Mesothelial cell of epicardium (in vitro differentiated cells): ENCODE data around the gene CDH4. TPM values are rescaled to one million over a fixed set of nuclear protein-coding genes. Genes with fewer than 3 reads are reported as not detected.

Experiments
- DNase-seq, 2 experiments: peaks; one replicate each; pipeline ENCODE4 v3.0.0; 2021; ENCODE audit warnings: low spot score in 2 of 2; ENCODE audit not compliant: unreplicated experiment in 2 of 2
- H3K27ac Mint-ChIP-seq: 2 replicates; pipeline ENCODE4 v1.8.0; 2021; ENCODE audit warnings: mixed read lengths
- H3K27me3 Mint-ChIP-seq: 2 replicates; pipeline ENCODE4 v1.8.0; 2021; ENCODE audit warnings: low read depth, mixed read lengths
- H3K36me3 Mint-ChIP-seq: 2 replicates; pipeline ENCODE4 v1.8.0; 2021; ENCODE audit warnings: mixed read lengths
- H3K4me1 Mint-ChIP-seq: 2 replicates; pipeline ENCODE4 v1.8.0; 2021; ENCODE audit warnings: mixed read lengths
- H3K4me3 Mint-ChIP-seq: 2 replicates; pipeline ENCODE4 v1.8.0; 2021; ENCODE audit warnings: mild to moderate bottlenecking, moderate library complexity, mixed read lengths
- H3K9me3 Mint-ChIP-seq: 2 replicates; pipeline ENCODE4 v1.8.0; 2021; ENCODE audit warnings: mixed read lengths
- CTCF ChIP-seq: fragments of 200-600 bp; sonication (generic); IDR thresholded peaks from one replicate; pipeline ENCODE4 v1.5.0; 2021; ENCODE audit warnings: antibody characterized with exemption; ENCODE audit not compliant: unreplicated experiment
- total RNA-seq: library from RNA; stranded (reverse); gene quantifications from 3 replicates; pipeline ENCODE4 v1.2.1, GENCODE V29; 2021

CDH4 gene
- total RNA-seq, 1 donor from 2014 or later = 1.1 TPM

- Mint-ChIP-seq H3K9me3 (no peaks in the 10 kb centered on the region), H3K27me3 (peaks cover 22% of the 10 kb centered on the region), H3K27ac (no peak overlapping the region), H3K36me3 (no peaks in the 10 kb centered on the region), H3K4me1 (no peaks in the 10 kb centered on the region), H3K4me3 (no peak overlapping the region)
- DNase-seq = no peak
- TF ChIP-seq CTCF = no peak
These were observed 667.2 kb downstream of the CDH4 start for GRCh38 chr20:61919239-61919638.

- no peak for DNase-seq
- peaks cover 19% of the 10 kb centered on the region for H3K27me3 Mint-ChIP-seq
- no peak overlapping the region for H3K4me3 Mint-ChIP-seq
- H3K4me1 Mint-ChIP-seq = no peaks in the 10 kb centered on the region
- H3K27ac Mint-ChIP-seq = no peak overlapping the region
- H3K9me3 Mint-ChIP-seq = no peaks in the 10 kb centered on the region
- TF ChIP-seq CTCF = no peak
- no peaks in the 10 kb centered on the region for H3K36me3 Mint-ChIP-seq
These were observed 667.8 kb downstream of the CDH4 start for GRCh38 chr20:61919675-61920365.

GRCh38 chr20:61922411-61922810, 670.4 kb downstream of the CDH4 start:
- Mint-ChIP-seq H3K36me3 (no peaks in the 10 kb centered on the region), H3K27me3 (no peaks in the 10 kb centered on the region), H3K4me3 (no peak overlapping the region), H3K27ac (no peak overlapping the region), H3K4me1 (no peaks in the 10 kb centered on the region), H3K9me3 (no peaks in the 10 kb centered on the region)
- TF ChIP-seq CTCF = no peak
- DNase-seq = no peak

GRCh38 chr20:61922936-61923335, 670.9 kb downstream of the CDH4 start:
- H3K4me1 Mint-ChIP-seq = no peaks in the 10 kb centered on the region
- no peak for TF ChIP-seq CTCF
- no peak overlapping the region for H3K27ac Mint-ChIP-seq
- no peaks in the 10 kb centered on the region for H3K36me3 Mint-ChIP-seq
- H3K9me3 Mint-ChIP-seq = no peaks in the 10 kb centered on the region
- H3K27me3 Mint-ChIP-seq = no peaks in the 10 kb centered on the region
- DNase-seq = no peak
- H3K4me3 Mint-ChIP-seq = no peak overlapping the region

GRCh38 chr20:61923371-61924166, 671.5 kb downstream of the CDH4 start:
- H3K27ac Mint-ChIP-seq = no peak overlapping the region
- H3K4me3 Mint-ChIP-seq = no peak overlapping the region
- H3K9me3 Mint-ChIP-seq = no peaks in the 10 kb centered on the region
- H3K4me1 Mint-ChIP-seq = no peaks in the 10 kb centered on the region
- no peaks in the 10 kb centered on the region for H3K36me3 Mint-ChIP-seq
- H3K27me3 Mint-ChIP-seq = no peaks in the 10 kb centered on the region
- DNase-seq = no peak
- TF ChIP-seq CTCF = no peak
